NCI-H187 (cell line): ENCODE measurements around the gene GABARAP.

ENCODE experiments used
- DNase-seq, 2 experiments: peaks; one replicate each; lab custom pipeline; 2025; lab: John Stamatoyannopoulos, UW

The GABARAP gene

DNA sequence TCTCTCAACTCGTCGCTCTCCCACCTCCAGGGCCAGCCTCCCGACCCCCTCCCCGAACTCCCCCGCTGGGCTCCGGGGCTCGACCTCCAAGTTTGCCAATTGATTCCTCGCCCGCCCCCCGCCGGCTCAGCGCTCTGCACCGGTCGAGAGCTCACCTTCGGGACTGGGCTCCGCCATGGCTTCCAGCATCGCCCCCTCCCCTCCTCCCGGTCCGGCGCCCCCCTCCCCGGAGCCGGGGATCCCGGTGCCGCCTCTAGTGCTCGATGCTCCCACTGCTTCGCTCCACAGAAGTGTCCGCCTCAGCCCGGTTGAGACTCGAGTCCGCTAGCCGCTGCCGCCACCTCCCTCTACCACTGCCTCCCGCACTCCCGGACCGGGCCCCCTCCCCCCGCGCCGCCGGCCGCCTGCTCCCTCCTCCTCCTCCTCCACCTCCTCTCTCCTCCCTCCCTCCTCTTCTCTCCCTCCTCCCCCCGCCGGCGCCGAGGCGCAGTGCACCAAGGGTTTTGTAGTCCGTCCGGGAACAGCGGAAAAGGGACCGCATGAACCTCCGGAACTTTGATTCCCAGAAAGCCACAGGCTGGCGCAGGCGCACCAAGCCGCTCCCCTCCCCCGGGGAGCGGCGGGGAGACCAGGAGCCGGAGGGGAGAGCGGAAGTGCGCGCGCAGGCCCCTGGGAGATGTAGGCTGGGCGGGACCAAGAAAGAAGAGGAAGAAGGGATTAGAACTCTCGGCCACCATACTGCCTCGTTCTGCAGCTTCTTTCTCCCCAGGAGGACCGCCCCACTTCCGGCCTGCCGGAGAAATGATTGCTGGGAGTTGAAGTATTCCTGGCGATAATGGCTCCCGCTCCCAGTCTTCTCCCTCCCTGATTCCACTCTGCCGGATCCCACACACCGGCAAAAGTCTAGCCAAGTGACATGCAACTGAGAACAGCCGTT is 2.9 kb downstream of the GABARAP start, which contains the start of gene PHF23:
Gene PHF23, minus strand, starts transcription at position 367 of the 937 bp plus-strand sequence. Its CDS starts 178 bp downstream, at position 189.
- DNase-seq = peak; percentile 88 to 92

GRCh38 chr17:7238420-7239090 is 3.7 kb downstream of the GABARAP start:
- no peak for DNase-seq

DNA sequence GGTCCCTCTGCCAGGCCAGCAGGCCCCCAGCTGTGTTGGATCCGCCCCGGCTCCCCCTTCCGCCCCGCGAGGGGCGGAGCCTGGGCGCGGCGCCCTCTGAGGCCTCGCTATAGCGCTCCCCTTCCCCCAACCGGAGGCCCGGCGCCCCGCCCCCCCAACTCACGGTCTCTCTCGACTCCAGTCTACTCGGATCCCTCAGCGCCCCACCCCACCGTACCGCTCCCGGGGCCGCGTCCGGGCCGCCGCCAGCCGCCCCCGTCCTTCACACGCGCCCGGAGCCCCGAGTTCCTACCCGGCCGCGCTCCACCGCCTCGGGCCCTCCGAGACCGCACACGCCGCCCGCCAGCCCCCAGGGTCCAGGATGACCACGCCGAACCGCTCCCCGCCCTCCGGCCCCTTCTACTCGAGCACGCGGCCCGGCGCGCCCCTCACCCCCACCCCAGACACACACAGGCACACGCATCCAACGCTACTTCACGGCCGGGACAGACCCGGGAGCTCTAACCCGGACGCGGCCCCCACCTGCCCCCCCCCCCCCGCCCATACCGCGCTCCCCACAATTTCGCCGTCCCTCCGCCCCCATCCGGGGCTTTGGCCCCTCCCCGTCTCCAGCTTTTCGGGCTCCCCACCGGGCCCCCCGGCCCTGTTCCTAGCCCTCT is 4.4 kb downstream of the GABARAP start:
- no peak for DNase-seq

GRCh38 chr17:7237266-7237760 is 4.9 kb downstream of the GABARAP start:
- DNase-seq = no peak

- DNase-seq = no peak
Measured at GRCh38 chr17:7236808-7237207, 5.4 kb downstream of the GABARAP start.

DNA sequence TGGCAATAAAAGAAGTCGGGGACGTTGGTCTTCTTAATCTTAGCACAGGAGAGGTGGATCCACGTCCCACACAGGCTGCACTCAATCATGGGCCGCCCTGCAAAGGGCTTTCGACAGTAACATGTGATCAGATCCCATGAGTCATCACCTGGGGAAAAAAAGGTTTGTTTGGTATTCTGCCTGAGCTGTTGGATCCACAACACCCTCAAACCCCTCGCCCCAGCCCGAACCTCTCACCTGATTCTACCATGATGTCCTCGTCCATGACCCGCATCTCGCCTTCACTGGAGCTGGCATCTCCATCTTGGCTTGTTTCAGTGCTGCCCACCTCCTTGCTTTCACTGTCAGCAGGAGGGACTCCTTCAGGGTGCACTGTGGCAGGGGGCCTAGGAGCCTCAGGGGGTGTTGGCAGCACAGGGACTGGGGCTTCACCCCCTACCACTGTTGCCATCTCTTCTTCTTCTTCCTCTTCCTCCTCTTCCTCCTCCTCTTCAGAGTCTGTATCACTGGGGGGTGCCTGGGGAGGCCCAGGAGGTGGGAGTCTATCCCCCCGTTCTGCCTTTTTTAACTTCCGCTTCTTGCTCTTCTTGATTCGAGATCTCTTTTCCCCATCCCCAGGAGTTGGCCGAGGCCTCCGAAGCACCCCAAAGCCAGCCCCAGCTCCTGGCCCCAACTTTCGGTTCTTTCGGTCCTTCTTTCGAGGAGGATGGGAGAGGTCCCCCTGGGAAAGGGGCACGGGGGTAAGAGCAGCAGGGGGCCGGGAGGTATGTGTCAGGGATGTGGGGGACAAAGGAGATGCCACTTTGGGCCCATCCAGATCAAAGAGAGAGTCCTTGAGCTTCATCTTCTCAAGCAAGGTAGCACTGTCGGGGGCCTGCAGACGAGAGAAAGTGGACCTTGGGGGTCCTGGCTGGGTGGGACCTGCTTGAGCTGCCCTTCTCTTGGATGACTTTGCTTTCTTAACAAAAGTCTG is 6.3 kb downstream of the GABARAP start:
- no peak for DNase-seq

- peak; percentile 53 to 68 for DNase-seq
Measured at GRCh38 chr17:7234083-7234951, 7.9 kb downstream of the GABARAP start, which contains the start of gene DVL2. DVL2 (minus strand) TSS chr17:7234517; CDS start chr17:7234262, 255 bp downstream.

DNA sequence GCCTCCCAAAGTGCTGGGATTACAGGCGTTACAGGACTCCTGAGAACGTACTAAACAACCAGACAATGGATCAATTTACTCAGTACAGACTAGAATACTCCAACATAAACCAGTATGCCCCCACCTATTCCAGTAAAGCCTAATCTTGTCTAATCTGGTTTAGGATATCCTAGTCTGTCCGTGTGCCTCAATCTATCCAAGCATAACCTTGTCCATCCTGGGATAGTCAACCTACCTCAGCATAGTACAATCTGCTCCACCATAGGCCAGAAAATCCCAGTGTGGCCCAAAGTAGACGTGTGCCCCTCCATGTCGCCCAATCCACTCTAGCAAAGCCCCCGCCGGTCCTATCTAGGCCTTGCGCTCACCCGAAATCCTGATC is 8.6 kb downstream of the GABARAP start:
- DNase-seq = no peak

DNA sequence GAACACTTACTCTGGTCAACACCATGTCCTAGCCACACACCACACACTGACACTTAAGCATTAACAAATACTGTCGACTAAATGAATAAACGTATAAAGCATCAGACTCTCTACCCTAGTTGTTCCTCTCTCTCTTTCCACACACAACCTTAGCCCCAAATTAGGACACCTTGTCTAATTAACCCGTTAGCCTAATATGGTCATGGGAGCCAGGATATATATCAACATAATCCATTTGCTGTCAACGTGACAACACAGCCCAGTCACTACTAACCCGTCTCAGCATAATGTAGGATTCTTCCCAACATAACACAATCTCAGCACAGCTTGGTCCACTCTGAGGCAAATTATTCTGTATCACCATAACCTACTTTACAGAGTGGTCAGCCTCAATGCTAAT is 10.1 kb downstream of the GABARAP start:
- no peak for DNase-seq

DNA sequence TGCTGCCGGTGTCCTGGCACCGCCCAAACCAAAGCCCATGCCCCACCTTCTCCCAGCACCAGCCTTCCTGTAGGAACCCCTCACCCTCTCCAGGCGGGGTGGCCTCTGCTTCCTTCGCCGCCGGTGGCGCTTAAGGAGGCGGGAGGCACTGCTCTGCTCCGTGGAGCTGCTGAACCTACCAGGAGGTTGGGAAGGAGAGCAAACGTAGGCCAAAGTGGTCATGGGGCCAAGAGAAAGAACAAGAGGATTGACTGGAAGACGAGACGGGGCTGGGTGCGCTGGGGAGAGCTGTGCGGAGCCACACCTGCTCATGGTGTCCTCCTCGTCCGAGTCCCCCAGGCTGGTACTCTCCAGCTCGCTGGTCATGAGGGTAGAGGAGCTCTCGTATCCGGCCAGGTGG is 12.7 kb downstream of the GABARAP start:
- no peak for DNase-seq

DNA sequence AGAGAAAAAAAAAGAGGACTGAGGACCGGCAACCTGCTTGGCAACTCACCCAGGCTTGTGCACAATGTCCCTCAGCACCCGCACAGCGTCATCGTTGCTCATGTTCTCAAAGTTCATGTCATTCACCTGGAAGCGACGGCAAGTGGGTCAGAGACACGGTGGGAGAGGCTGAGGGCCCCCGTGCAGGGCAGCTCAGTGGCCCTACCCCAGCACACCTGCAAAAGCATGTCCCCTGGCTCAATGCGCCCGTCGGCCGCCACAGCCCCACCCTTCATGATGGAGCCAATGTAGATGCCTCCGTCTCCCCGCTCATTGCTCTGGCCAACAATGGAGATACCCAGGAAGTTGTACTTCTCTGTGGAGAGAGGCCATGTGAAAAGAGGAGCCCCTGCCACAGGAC is 13.3 kb downstream of the GABARAP start:
- no peak for DNase-seq

- no peak for DNase-seq
Measured at GRCh38 chr17:7226721-7227710, 15.2 kb downstream of the GABARAP start.

GRCh38 chr17:7225711-7226331 is 16.4 kb downstream of the GABARAP start:
- no peak for DNase-seq

GRCh38 chr17:7224661-7225111 is 17.6 kb downstream of the GABARAP start:
- DNase-seq = no peak

DNA sequence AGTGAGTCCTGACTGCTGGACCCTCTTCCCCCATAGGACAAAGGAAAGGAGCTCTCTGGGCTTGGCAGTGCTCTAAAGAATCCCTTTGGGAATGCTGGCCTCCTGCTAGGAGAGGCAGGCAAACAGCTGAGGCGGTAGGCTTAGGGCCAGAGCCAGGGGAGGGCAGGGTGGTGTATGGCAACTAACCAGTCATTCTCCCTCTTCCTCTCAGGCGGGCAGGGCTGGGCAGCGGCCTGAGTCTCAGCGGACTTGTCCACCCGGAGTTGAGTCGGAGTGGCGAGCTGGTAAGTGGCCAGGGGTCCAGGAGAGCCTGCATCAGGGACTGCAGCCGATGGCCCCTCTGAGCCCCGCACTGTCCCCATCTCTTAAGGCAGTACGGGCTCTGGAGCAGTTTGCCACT is 18.1 kb downstream of the GABARAP start:
- DNase-seq = no peak

DNA sequence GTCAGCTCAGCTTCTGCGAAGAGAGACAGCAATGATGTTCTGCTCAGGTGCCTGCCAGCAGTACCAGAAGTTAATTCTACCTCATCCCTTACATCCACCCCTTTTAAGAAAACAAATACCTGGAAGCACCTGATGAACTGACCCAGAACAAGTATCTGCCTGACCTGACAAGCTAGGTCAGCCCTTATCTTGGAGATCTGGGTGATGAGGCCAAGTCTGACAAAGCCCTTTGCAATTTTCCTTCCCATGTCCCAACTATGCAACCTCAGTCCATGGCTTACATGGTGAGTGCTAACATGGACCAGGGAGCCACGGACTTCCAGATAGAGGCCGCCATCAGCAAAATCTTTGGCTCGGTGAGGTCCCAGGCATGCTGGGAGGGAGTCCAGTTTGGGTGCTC is 18.9 kb downstream of the GABARAP start:
- no peak for DNase-seq

DNA sequence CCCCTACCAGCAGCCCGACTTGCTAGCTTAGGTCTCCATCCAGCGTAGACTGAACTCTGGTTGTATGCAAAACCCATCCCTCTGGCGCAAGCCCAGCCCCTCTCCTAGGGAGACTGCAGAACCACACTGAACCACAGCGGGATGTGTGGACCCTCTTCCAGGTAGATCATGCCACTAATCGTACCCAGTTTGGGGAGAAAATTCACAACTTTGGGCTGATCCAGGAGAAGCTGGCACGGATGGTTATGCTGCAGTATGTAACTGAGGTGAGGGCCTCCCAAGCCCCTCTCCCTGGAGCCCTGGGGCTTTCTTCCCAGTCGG is 19.3 kb downstream of the GABARAP start:
- DNase-seq = no peak
